CD4-positive, alpha-beta T cell treated with Interleukin-10 for 1 hour (primary cell): ENCODE data around the gene EXOC4.
"Not testable (repeated sequence)": the region's sequence is repeated elsewhere in the genome, so short reads cannot be mapped to it uniquely, and the experiment has no call there.

Experiments
- DNase-seq: peaks from one replicate; pipeline ENCODE4 v3.0.0-alpha.2; 2020

EXOC4 gene

GRCh38 chr7:133963629-133964028 is 710.8 kb downstream of the EXOC4 start:
- DNase-seq, result no peak

DNA sequence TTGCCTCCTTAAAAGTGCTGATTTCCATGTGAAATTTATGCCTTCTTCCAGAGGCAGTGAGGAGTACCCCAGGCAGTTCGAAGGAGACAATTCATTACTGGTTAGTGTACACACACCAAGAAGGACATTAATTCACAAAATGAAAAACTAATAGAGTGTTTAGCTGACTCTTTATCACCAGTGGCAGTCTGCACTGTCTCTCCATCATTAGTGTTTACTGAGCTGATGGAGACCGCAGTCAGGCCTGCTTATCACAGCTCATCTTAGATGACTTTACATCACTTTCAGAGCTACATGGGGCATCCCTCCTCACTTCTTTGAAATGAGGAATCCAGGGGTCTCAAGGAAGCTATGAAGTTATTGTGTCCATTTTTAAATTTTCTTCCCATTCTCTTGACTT is 718.7 kb downstream of the EXOC4 start:
- DNase-seq, result no peak

GRCh38 chr7:133973710-133974109 is 720.8 kb downstream of the EXOC4 start:
- DNase-seq, result no peak

- DNase-seq, result no peak
Observed at GRCh38 chr7:133975130-133975529, 722.3 kb downstream of the EXOC4 start.

DNA sequence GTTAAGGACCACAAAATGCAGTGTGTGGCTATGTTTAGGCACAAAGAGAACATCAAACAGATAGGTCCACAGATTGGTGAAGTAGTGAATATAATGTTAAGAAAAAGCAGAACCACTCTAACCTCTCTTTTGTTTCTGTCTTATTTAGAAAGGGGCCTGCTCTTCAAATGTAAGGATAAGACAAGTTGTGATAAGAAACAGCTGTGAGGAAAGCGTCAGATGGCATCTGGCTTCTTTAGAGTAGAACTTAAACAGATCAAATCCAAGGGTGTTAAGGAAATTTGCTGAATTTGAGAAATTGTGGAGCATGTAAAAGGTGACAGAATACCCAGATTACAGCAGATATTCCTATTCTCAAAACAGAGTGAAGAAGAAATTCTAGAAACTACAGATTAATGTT is 723.3 kb downstream of the EXOC4 start:
- no peak for DNase-seq

DNA sequence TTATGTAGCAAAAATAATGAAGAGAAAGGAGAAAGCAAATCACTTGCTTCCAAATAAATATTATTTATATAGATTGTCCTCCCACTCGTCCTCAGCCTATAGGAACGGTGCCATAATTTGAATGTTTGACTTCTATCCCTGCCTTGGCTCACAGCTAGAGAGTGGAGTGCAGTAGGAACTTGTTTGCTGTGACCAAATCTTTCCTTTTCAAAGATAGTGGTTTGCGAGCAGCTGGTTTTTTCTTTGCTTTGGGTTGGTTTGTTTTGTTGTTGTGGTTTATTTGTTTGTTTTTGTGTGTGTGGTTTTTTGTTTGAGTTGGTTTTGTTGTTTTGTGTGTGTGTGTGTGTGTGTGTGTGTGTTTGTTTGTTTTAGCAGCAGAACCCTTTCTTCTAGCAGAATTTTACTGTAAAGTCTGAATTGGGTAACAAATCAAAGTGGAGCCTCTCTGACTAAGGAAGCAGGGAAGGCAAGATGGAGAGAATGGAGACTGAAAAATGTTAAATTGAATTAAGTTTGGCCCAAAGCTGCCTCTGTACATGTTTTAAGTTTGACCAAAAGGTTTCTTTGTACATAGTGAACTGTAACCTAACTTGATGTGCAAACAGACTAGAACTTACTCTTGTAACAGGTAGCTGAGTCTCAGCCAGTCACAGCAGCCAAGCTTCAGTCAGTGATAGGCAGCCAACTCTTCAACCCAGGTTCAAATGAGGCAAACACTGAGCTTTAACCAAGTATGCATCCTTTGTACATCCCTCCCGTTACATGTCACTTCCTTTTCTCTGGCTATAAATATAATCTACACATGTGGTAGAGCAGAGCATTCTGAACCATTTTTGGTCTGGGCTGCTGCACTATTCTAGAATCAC is 724.8 kb downstream of the EXOC4 start:
- DNase-seq, result no peak

DNA sequence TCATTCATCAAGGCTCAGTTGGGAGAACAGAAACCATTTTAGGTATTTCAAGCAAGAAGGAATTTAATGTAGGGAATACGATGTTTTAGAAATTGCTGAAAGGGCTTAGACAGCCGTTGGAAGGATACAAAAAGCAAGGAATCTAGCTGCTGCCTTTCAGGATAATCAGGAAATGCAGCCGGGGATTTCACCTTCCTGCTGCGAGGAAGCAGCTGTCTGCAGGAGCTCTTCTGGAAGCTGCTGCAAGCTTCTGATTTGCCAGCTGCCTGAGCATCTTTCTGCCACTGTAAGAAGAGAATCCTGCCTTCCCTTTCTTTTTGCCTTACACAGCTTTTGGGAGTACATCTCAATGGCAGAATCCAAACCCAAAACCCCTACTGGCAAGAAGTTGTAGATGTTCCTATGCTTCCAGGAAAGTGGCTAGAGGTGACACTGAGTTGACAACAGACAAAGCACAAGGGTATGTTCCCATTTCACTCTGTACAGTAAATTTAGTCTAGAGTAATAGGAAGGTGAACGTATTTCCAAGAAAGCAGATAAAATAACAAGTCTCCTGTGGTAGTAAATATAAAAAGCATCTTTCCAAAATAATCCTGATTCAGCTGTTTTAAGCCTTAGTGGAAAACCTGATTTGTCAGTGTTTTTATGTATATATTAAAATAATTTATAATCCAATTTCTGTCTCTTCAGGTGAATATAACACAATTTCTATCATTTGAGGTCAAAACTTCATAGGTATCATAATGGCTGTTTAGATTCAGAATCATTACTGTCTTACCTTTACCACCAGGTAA is 725.8 kb downstream of the EXOC4 start:
- no peak for DNase-seq

GRCh38 chr7:133980804-133981203 is 727.9 kb downstream of the EXOC4 start:
- no peak for DNase-seq

DNA sequence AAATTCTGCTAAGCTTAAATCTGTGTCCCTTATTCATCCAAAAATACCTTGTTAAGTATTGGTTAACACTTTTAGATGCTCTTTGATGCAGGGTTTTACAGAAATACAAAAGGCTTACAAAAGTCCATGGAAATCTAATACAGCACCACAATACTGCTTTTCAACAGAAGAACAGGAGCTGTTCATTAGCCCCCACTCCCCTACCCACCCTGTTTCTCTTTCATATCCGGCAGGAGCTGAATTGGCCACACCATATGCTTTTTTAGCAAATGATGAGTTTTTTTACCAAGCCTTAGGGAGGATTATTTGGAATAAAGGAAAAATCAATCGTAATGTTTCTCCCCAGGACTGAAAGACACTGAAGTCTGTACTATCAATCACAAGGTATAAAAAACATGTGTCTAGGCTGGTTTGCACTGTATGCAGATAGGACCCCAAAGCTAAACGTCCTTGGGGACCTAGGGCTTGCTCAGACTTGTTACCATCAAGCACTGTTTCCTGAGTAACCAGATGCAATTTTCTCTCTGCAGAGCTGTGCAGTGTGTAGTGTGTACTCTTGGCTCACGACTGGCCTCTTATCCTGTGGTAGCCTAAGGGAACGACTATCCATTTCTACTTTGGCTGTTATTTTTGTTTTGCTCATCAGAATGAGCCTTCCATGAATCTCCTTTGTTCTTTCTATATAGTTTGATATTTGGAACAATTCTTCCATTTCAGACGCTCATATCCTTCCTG is 731.0 kb downstream of the EXOC4 start:
- DNase-seq, result no peak

DNA sequence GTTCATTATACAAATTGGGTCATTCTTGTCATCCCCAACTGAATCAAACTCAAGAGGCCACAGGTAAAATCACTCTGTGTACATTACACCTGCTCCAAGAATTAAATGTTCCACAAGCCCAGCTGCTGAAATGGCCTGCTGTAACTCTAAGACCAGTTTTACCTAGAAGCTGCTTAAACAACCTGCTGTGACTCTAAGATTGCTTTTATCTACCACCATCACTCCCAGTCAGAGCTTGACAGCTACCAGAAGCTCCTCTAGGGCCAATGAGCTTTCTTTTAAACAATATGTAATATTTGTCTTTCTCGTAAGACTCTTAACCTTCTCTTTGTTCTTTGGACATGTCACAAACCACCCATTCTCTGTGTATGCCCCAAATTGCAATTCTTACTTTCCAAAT is 732.4 kb downstream of the EXOC4 start:
- no peak for DNase-seq

GRCh38 chr7:133987582-133987981 is 734.7 kb downstream of the EXOC4 start:
- DNase-seq, result no peak

GRCh38 chr7:133993547-133993946 is 740.7 kb downstream of the EXOC4 start:
- no peak for DNase-seq

DNA sequence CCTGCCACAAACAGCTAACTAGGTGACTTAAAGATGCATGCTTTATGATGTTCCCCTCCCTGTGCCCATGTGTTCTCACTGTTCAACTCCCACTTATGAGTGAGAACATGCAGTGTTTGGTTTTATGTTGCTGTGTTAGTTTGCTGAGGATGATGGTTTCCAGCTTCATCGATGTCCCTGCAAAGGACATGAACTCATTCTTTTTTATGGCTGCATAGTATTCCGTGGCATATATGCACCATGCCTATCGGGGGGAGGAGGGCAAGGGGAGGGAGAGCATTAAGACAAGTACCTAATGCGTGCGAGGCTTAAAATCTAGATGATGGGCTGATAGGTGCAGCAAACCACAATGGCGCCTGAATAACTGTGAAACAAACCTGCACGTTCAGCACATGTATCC is 741.2 kb downstream of the EXOC4 start:
- not testable (repeated sequence) for DNase-seq

GRCh38 chr7:133997463-133997862 is 744.6 kb downstream of the EXOC4 start:
- DNase-seq, result no peak

- no peak for DNase-seq
Observed at GRCh38 chr7:133999178-133999577, 746.3 kb downstream of the EXOC4 start.

DNA sequence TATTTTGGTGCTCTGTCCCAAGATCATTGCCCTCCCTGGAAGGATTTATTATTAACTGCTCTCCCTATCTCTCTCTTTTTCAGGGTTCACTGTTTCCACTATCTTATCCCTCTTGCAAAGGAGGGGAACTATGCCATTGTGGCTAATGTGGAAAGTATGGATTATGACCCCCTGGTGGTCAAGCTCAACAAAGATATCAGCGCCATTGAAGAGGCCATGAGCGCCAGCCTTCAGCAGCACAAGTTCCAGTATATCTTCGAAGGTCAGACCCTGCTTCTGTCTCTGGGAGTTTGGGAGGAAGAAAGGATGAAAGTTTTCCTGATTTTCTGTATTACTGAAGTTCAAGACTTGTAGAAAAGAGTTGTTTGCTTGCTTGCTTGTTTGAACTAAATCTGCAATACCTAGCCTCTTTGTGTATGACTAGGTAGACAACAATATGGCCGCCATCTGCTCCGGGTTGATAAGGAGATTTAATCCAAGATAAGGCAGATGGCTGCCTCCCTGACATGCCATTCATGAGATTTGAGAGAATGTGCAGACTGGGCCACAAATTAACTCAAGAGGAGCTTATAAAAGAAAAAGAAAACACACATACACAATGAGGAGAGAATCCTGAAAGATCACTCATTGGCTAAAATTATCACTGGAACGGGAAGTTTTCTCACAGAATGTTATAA is 752.1 kb downstream of the EXOC4 start:
- no peak for DNase-seq

DNA sequence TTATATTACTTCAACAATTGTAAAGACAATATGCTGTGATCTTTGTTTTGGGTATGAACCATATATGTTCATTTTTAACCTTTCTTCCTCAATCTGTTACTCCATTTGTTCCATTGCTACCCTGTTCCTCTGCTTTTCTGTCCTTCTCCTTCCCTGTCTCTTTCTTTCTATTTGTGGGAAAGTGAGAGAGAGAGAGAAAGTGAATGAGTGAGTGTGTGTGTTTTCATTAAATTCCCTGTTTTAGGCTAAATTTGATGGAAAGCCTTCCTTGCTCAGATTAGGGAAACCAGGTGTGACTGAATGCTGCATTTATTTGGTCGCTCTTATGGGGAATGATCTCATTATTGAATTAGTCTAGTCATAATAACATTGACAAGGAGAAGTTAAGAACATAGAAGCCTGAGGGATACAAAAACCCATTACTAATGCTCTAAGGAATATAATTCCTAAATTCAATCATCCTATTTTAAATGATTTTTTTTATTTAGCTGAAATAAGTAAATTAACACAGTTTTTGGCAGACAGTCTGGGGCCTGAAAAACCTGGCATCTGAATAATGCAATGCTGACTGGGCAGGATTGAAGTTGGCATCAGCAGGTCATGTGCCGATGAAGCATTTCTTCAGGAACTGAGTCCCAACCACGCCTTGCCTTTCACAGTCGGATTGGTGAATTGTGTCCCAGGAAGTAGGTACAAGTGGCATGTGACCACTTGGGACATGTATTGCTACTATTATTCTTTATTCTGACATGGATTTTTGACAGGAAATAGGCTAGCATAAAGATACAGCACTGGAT is 756.6 kb downstream of the EXOC4 start:
- DNase-seq, result no peak

DNA sequence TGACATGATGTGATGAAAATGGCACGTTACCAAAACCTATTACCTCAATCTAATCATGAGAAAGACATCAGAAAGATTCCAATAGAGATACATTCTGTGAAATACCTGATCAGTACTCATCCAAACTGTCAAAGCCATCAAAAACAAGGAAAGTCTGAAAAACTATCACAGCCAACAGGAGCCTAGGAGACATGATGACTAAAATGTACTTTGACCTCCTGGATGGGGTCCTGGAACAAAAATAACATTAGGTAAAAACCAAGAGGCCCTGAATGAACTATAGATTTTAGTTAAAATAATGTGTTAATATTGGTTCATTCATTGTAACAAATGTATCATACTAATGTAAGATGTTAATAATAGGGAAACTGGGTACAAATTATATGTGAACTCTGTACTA is 760.4 kb downstream of the EXOC4 start:
- DNase-seq, result no peak

GRCh38 chr7:134014935-134015334 is 762.1 kb downstream of the EXOC4 start:
- DNase-seq, result no peak

DNA sequence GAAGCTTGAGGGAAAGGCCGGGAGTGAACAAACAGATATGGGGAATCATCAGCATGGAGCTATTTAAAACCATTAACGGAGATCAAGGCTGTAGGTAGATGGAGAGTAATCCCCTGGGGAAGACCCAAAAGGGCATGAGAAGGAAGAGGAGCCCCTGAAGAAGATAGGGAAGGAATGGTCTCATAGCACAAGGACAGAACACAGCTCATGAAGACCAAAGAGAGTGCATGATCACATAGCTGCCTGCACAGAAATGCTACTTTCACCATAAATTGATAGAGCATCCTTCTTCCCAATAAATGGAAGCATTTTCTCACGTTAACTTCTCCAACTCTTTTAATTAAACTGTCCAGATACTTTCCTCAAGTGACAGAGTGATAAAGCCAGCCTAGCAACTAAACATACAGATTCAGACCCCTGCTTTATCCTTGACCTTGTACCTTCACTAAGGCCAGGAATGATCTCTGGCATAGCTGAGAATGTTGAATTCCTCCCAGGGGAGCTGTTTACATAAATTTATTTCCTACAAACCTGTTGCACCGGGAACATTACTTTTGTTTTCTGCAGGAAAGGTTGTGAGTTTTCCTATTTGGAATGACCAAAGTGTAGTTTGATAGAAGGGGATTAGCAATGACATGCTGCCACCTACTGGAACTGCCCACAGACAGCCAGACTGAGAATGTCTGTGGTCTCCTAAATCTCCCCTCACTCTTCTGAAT is 763.5 kb downstream of the EXOC4 start:
- no peak for DNase-seq

DNA sequence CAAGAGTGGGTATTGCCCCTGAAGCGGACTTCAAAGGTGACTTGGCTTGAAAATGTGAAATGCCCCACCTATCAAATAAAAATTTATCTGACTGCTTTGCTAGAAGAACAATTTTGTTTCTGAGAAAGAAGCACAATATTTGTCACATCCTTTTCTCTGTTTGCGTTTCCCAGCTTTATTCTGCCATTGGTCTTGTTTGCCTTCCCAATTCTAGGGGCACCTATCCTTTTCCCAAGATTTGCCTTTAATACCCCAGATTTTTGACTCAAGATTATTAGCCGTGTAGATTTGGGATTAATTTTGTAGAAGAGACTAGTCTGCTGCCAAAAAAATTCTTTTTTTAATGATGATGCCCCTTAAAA is 764.0 kb downstream of the EXOC4 start:
- no peak for DNase-seq
